KG1 (cell line): ENCODE measurements around the gene DNAH12.
"Not testable (repeated sequence)": the region's sequence is repeated elsewhere in the genome, so short reads cannot be mapped to it uniquely, and the experiment has no call there.

ENCODE experiments used
- DNase-seq: peaks from one replicate; lab custom pipeline; 2025; lab: John Stamatoyannopoulos, UW

Gene DNAH12

DNA sequence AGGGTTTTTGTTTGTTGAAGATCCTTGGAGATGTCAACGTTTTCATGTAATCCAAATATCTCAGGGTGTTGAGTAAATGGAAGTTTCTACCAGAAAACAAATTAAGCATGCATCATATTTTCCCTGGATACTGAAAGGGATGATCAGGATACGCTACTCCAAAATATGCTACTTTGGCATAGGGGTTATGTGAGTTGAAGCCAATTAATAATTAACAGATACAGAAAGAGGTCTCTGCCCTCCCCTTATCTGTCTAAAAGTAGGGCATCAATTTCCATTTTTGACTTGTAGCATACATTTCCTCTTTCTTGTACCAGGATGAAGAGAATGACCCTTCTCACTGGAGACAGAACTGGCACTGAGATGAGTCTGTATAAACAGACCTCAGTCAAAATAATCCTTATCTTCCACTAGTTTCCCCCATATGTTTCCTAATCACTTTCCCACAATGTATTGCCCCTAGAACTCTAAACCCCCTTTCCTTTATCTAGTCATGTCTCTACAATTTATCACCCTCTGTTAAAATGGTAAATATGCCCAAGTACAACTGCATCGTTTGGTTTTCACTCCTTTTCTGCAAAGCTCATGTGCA lies 234.3 kb downstream of the DNAH12 start:
- DNase-seq = no peak

DNA sequence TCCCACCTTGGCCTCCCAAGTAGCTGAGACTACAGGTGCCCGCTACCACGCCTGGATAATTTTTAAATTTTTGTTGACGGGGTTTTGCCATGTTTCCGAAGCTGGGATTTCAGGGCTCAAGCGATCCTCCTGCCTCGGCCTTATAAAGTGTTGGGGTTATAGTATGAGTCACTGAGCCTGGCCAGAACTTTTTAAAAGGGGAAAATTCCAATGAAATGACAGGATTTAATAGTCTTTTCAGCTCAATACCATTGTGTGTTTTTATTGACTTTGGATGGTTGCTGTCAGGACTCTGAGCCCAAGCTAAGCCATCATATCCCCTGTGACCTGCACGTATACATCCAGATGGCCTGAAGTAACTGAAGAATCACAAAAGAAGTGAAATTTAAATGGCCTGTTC lies 240.6 kb downstream of the DNAH12 start:
- not testable (repeated sequence) for DNase-seq

DNA sequence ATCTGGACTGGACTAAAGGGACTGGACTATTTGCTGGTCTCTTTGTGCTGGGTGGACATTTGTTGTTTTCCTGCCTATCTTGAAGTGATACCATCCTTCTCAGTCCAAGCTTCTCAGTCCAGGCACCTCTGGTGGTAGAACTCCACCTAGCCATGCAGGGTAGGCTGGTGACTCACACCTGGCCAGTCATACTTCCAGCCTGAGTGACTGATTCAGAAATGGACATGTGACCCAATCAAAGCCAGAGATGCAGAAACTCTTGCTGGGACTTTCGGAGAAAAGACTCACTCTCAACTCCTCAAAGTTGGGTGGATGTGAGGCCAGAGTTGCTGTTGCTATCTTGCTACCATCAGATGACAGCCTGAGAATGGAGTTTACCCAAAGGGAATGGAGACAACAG lies 246.1 kb downstream of the DNAH12 start:
- DNase-seq = no peak

DNA sequence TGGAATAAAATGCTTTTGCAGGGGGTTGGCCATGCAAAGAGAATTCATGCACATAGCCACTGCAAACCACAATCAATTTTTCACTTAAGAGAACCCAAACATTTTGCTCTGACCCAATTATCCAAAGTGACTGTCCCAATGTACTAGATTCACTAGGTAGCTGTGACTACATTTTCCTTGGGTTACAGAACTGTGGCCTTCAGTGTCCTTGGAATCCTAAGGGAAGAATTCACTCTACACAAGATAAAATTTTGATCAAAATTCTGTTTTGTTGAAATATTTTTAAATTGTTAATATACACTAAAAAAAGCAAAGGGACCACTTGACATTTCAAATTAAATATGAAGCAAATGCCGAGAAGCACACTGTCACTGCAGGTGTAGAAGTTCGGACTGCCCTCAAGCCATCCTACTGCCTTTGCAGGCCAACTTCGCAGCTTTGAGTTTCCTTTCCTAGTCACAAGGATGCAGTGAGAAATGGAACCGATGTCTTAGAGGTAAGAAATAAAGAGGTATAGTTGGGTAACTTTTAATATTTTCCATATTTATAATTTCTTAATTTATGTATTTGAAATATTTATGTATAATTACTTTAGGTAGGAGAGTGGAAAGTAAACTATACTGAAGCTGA lies 251.1 kb downstream of the DNAH12 start:
- no peak for DNase-seq

DNA sequence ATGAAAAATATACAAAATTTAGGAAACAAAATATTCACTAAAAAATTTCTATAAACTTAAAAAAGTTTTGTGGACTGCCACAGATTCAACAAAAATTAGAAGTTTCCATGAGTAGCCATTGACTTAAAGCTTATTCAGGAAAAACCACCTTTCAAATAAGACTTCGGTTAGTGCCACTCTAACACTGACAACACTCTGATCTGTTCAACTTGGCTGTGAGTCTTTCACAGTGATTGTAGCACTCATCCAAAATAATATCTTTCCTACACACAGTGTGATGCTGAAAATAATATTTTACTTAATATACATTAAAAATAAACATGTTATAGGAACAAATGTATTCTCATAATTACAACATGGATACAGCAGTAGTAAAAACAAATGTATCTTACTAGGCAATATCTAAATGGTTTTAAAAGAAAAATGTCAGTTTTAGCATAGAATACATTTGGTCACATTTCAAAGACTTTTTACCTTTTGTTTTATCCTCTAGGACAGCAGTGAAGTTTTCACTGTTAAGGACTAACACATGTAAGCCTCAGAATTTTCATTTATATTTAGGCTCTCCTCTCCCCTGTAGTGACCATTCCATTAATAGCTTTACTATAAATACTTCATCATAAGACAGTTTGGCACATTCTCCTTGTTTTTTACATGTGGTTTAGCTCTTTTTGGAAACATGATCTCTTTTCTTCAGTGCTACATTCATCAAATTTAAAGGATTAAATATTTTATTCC lies 251.8 kb downstream of the DNAH12 start, which contains the start of gene ASB14:
TSS of gene ASB14 (minus strand) at position 527 of the 738 bp plus-strand sequence. CDS start 652 bp downstream, outside the sequence.
- no peak for DNase-seq

DNA sequence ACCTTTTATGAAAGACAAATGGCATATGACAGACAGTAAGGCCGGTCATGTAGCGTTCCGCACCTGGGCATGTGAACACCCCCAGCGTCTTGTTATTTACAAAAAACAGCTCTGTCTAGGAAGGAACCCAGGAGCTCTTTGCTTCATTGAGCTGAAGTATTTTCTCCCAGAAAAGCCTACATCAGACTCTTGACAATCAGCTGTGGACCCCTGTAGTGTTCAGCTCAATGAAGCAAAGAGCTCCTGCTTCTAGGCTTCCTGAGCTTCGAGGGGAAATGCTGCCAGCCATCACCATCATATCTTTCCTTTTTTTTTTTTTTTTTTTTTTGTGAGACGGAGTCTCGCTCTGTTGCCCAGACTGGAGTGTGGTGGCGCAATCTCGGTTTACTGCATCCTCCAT lies 255.7 kb downstream of the DNAH12 start:
- DNase-seq = no peak

DNA sequence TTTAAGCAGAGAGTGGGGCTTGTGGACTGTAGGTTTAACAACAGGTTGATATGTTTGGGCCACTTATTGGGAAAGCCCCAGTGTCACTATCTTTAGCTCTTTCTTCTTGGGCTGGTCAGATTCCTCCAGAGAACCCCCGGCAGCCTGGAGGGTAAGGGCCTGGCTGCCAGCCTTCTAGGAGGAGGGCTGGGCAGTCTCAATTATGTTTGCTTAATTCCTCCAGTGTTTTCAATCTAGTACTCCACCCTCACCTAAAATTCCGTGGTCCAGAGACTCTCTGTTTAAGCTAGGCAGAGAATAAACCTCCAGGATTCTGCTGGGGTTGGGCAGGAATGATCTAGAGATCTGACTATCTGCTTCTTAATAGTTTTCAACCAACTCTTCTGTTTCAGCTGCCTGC lies 256.9 kb downstream of the DNAH12 start:
- no peak for DNase-seq

DNA sequence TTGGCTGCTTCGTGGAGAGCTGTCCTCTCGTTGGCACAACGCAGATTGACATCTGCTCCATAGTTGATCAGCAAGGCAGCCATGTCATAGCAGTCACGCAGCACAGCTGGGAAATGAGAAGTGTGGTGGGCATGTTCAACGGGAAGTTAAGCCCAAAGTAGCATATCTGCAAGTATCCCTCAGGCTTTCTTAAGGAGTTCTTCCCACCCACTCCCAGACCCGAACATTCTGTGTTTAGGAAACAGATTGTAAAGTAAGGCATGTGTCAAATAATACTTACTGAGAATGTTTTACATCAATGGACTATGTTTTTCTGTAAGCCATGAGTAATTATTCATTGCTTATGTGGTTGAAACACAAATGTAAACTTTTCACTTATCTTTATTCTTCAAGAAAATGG lies 260.8 kb downstream of the DNAH12 start:
- no peak for DNase-seq

DNA sequence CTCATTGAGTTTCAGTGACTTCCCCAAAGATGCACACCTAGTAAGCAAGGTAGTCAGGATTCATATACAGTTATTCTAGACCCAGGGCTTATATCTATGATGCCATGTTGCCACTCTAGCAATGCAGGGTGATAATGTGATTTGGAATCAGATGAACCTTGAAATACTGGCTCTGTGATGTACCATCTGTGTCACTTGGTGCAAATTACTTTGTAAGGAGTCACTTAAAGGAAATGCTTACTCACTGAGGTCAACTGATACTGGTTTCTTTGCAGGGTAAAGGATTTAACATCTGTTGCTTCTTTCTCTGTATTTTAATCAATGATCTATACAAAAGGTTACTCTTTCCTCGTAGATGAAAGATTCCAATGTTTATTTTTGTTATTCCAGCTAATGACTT lies 262.4 kb downstream of the DNAH12 start:
- no peak for DNase-seq

DNA sequence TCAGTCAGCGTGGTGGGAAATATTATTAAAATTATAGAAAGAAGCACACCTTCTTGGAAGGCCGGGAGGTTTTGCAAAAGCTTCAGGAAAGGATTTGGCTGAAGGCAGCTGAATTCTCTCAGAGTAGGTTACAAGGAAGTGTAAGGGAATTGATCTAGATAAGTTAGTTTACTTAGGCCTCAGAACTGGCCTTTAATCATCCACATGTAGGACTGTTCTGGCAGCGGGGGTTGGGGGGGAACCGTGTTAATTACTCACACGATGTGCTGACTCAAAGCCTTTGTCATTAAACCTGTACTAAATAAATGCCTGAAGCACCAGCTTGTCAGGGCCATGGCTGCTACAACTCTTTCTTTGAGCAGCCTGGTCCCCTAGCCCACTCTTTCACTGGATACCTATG lies 264.5 kb downstream of the DNAH12 start:
- DNase-seq = no peak

DNA sequence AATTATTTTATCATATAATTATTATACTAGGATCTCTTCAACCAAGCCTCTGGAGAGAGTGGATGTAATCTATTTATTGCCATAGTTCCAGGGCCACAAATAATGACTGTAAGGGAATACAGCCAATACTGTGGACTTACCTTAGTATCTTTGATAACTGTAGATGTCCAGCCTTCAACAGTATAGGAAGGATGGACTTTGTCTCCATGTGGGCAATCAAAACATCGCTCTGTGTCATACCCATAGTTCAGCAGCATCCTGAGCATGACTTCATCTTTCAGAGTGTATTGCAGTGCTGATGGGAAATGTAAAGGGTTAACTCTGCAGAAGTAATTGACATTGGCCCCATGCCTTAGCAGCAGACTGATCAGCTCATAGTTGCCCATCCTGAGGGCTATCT lies 265.9 kb downstream of the DNAH12 start:
- no peak for DNase-seq

DNA sequence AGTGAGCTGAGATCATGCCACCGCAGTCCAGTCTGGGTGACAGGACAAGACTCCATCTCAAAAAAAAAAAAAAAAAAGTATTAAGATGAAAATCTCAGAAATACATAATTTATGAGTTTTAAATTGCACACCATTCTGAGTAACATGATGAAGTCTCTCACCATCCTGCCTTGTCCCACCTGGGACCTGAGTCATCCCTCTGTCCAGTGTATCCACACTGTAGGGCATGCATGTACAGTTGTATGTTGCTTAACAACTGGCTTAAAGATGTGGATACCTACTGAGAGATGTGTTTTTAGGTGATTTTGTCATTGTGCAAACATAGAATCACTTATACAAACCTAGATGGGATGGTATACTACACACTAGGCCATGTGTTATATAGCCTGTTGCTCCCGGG lies 268.8 kb downstream of the DNAH12 start:
- no peak for DNase-seq

DNA sequence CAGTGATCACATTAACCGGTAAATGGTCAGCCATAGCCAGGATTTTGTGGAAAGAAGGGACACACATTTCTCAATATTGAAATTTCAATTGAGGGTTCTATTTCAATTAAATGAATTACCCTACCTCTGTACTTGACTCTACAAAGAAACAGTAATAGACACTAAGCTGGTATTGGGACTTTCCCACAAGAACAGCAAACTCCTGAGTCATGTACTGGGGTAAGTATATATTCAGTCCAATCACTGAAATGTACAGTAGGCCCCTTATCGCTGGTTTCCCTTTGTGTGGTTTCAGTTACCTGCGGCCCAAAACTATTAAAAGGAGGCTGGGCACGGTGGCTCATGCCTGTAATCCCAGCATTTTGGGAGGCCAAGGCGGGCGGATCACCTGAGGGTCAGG lies 269.3 kb downstream of the DNAH12 start:
- no peak for DNase-seq

DNA sequence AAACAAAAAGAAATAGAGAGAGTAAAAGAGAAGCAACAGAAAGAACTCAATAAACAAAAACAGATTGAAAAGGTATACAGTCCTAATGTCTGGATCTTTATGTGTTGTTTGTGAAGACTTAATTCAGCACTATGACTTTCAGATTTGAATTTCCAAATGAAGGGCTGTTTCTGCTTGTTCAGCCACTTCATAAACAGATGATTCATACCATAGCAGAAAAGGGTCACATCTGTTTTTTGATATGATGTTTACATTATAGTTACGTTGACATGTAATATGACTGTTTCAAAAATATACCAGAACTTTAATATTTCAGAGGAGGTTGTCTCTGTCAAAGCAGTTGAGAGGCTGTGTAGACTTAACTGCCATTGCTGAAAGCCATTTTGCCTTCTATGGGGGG lies 275.7 kb downstream of the DNAH12 start:
- DNase-seq = no peak

DNA sequence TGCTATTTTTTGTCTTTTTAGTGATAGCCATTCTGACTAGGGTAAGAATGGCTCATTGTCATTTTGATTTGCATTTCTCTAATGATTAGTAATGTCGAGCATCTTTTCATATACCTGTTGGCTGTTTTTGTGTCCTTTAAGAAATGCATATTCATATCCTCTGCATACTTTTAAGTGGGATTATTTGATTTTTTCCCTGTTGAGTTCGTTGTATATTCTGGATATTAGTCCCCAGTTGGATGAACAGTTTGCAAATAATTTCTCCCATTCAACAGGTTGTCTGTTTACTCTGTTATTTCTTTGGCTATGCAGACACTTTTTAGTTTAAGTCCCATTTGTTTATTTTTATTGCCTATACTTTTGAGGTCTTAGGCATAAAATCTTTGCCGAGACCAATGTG lies 282.2 kb downstream of the DNAH12 start:
- no peak for DNase-seq

DNA sequence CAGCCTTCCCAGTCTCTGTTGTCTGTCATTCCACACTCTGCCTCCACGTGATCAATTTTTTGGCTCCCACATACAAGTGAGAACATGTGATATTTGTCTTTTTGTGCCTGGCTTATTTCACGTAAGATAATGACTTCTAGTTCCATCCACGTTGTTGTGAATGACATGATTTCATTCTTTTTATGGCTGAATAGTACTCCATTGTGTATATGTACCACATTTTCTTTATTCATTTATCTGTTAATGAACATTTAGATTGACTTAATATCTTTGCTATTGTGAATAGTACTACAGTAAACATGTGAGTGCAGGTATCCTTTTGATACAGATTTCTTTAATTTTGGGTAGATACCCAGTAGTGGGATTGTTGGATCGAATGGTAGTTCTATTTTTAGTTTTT lies 283.0 kb downstream of the DNAH12 start:
- DNase-seq = no peak

DNA sequence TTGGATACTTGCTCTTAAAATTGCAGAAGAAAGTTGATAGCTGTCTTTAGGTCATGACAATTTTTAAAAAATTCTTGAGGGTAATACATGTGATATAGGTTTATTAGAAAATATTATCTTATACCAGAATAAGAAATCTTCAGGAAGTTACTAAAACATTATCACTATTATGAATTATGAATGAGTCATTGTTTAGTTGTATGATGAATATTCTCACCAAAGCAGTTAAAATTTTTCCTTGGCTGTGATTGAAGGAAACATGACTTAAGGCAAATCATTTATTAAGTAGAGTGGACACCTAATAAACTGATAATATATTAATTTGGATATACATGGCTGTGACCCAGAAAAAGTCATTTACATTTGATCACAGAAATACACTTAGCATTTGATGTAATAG lies 286.5 kb downstream of the DNAH12 start:
- DNase-seq = no peak

DNA sequence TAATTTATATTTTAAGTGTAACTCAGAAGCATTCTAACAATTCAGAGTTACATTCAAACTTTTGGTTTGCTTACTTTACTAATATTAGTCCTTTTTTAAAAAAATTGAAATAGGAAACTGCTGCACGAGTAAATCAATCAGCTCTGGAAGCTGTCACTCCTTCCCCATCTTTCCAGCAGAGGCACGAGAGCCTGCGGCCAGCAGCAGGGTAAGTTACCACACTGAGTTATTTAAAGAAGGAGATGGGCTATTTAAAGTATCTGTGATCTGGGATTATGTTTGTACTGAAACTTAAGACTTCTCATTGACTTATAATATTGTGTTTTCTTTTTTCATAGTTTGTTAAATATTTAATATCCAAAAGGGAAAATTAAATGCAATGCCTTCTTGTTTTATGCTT lies 287.3 kb downstream of the DNAH12 start:
- no peak for DNase-seq

DNA sequence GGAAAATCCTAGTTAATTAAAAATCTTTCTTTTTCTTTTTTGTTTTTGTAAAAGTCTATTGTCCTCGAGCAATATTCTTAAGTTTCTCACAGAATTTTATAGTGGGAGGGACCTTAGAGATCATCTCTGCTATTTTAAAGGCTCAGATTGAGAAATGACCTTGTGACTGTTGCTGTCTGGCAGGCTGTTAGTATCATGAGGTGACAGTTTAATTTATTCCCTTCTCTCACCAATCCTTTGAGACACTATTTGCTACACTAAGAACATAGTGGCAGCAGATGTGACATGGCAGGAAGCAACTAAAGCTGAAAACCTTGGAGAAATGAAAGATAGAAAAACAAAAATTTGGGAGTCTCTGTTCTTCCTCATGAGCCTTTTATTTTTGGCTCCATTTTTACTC lies 291.7 kb downstream of the DNAH12 start:
- DNase-seq = no peak

DNA sequence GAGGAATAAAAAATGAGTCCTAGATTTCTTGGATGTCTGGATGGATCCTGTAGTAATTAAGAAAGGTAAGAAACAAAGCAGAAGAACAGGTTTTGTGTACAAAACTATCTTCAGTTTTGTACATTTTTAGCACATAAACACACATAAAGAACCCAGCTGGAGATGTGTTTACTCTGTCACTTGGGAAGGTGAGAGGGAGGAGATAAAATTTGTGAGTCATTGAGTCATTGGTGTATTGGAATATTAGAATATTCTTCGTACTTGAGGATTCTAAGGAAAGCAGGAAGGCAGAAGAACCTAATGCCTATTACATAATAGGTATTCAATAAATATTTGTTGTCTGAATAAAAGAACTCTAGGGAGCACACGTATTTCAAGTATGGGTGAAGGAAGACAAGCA lies 299.2 kb downstream of the DNAH12 start:
- no peak for DNase-seq
